HepG2 (cell line): ENCODE data around the gene PSRC1. TPM values are rescaled to one million over a fixed set of nuclear protein-coding genes. Genes with fewer than 3 reads are reported as not detected.

Experiments used
- ATAD3A ChIP-seq: sonication (generic); formaldehyde crosslinking; IDR thresholded peaks from 2 replicates; pipeline ENCODE4 v1.4.0; 2020; ENCODE audit warnings: missing genetic modification reagents
- ELF1 ChIP-seq: sonication (generic); formaldehyde crosslinking; IDR thresholded peaks from 2 replicates; pipeline ENCODE4 v1.4.0; 2020; ENCODE audit warnings: missing genetic modification reagents
- ELF3 ChIP-seq: IDR thresholded peaks from 2 replicates; pipeline ENCODE4 v1.6.1; 2016; ENCODE audit warnings: missing genetic modification reagents, missing compliant biosample characterization
- FOXM1 ChIP-seq: sonication (generic); formaldehyde crosslinking; IDR thresholded peaks from 2 replicates; pipeline ENCODE4 v1.5.0; 2020; ENCODE audit warnings: missing genetic modification reagents
- MED1 ChIP-seq: sonication (generic); formaldehyde crosslinking; IDR thresholded peaks from 2 replicates; pipeline ENCODE4 v1.4.0; 2020; ENCODE audit warnings: missing genetic modification reagents
- NFKBIZ ChIP-seq: IDR thresholded peaks from 2 replicates; pipeline ENCODE4 v1.6.1; 2018; ENCODE audit warnings: missing genetic modification reagents, missing compliant biosample characterization
- NR2F1 ChIP-seq, 2 experiments: fragments of 450-650 bp in 1 of 2; formaldehyde crosslinking in 1 of 2; IDR thresholded peaks; 2 replicates each; pipeline versions ENCODE4 v1.5.0 to v1.6.1; 2016 to 2020; ENCODE audit warnings: mild to moderate bottlenecking in 1 of 2, missing compliant biosample characterization in 1 of 2, missing genetic modification reagents in 1 of 2, moderate library complexity in 1 of 2
- NR2F2 ChIP-seq: IDR thresholded peaks from 2 replicates; pipeline ENCODE4 v1.6.1; 2012; ENCODE audit warnings: low read depth, inconsistent platforms, borderline replicate concordance
- POLR2AphosphoS5 ChIP-seq: IDR thresholded peaks from 2 replicates; pipeline ENCODE4 v1.6.1; 2012; ENCODE audit warnings: low read depth, low read length
- PTBP1 ChIP-seq: fragments of 200-400 bp; formaldehyde crosslinking; IDR thresholded peaks from 2 replicates; pipeline ENCODE4 v1.6.1; 2018; ENCODE audit warnings: low read length, low read depth; ENCODE audit not compliant: poor library complexity, severe bottlenecking
- SMARCC2 ChIP-seq: fragments of 450-650 bp; IDR thresholded peaks from 2 replicates; pipeline ENCODE4 v1.6.1; 2017; ENCODE audit warnings: antibody characterized with exemption, mild to moderate bottlenecking
- SMC3 ChIP-seq: IDR thresholded peaks from 2 replicates; pipeline ENCODE4 v1.6.1; 2011; ENCODE audit warnings: low read length, improper control_type of control experiment
- ZFP37 ChIP-seq: sonication (generic); formaldehyde crosslinking; IDR thresholded peaks from 2 replicates; pipeline ENCODE4 v1.4.0; 2020; ENCODE audit warnings: missing genetic modification reagents, borderline replicate concordance
- ZFP90 ChIP-seq: sonication (generic); formaldehyde crosslinking; IDR thresholded peaks from 2 replicates; pipeline ENCODE4 v1.8.0; 2022; ENCODE audit warnings: missing genetic modification reagents, mild to moderate bottlenecking, inconsistent platforms, borderline replicate concordance
- ZMYM2 ChIP-seq: sonication (generic); formaldehyde crosslinking; IDR thresholded peaks from 2 replicates; pipeline ENCODE4 v1.8.0; 2022; ENCODE audit warnings: mild to moderate bottlenecking, missing genetic modification reagents
- ZNF124 ChIP-seq: sonication (generic); formaldehyde crosslinking; IDR thresholded peaks from 2 replicates; pipeline ENCODE4 v1.4.0; 2020; ENCODE audit warnings: missing genetic modification reagents
- ZNF660 ChIP-seq: sonication (generic); formaldehyde crosslinking; IDR thresholded peaks from 2 replicates; pipeline ENCODE4 v1.5.1; 2020; ENCODE audit warnings: mild to moderate bottlenecking, low read depth, missing genetic modification reagents, borderline replicate concordance
- polyA plus RNA-seq, 8 experiments: library from polyadenylated mRNA; depleted of rRNA in 3 of 8; stranded (reverse) in 7 of 8; unstranded in 1 of 8; fragments of >200 nt; fragmentation: Illumina TruSeq in 4 of 8; extraction: Trizol in 4 of 8; gene quantifications; 2 replicates each; pipeline versions ENCODE4 v1.2.1 to v1.2.3, GENCODE V29; 2011 to 2016; ENCODE audit warnings: low read depth in 4 of 8, missing spikeins in 1 of 8, mixed read lengths in 1 of 8; ENCODE audit not compliant: insufficient read depth in 1 of 8
- total RNA-seq, 5 experiments: library from RNA; depleted of rRNA; stranded (reverse); fragments of >200 nt; fragmentation: Illumina TruSeq; extraction: Trizol; gene quantifications; 2 replicates each; pipeline ENCODE4 v1.2.3, GENCODE V29; 2016; ENCODE audit warnings: low read depth in 1 of 5
- TF ChIP-seq, protein P1 (sequence below): sonication (generic); formaldehyde crosslinking; IDR thresholded peaks from 2 replicates; pipeline ENCODE4 v1.4.0; 2020; ENCODE audit warnings: missing genetic modification reagents, low read depth, mild to moderate bottlenecking, borderline replicate concordance
- TF ChIP-seq, protein P2 (sequence below): IDR thresholded peaks from 2 replicates; pipeline ENCODE4 v1.6.1; 2016; ENCODE audit warnings: missing genetic modification reagents, missing compliant biosample characterization
- TF ChIP-seq, protein P3 (sequence below): sonication (generic); formaldehyde crosslinking; IDR thresholded peaks from 2 replicates; pipeline ENCODE4 v1.8.1; 2023; ENCODE audit warnings: missing genetic modification reagents, inconsistent platforms, borderline replicate concordance
- TF ChIP-seq, protein P4 (sequence below): sonication (generic); formaldehyde crosslinking; IDR thresholded peaks from 2 replicates; pipeline ENCODE4 v1.4.0; 2020; ENCODE audit warnings: missing genetic modification reagents, mild to moderate bottlenecking, borderline replicate concordance
- TF ChIP-seq, protein P5 (sequence below): sonication (generic); formaldehyde crosslinking; IDR thresholded peaks from 2 replicates; pipeline ENCODE4 v1.4.0; 2020; ENCODE audit warnings: missing genetic modification reagents

The PSRC1 gene
- total and polyA plus RNA-seq, 2 of the 13 experiments (the other 11 are each of a cell fraction or from before 2014, with no cell fraction given): 28.6 to 30.3 TPM

DNA sequence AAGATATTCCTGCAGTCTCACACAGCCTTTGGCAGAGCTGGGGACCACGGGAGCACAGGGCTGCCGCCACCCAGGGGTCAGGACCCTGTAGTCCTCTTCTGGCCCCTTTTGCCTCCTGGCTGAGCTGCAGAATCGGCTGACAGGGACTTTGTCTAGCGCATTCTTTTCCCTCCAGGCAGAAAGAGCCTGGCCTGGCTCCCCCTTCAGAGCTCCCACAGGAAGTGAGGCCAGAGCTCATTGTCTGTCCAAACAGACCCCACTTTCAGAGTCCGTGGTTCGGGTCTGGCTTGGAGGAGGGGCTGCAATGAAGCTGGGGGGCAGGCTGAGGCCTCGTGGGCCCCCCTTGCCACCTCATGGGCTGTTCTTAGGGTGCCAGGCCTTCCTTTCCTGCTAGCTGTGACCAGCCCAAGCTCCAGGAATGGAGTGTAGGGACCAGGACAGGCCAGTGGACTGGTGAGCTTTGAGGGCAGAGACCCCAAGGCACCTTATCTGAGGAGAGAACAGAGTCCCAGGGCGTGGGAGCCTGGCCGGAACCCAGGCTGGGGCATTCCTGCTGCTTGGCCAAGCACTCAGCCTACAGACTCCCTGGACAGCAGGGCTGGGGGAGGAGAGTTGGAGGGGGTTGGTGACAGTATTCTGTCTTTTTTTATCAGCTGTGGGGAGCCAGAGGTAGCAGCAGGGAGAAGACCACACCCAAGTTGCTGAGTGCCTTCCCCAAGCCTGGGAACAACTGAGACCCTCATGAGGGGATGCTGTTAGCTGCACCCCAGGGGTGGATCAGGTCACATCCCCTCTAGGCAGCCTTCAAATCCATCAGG lies 28.9 kb downstream of the PSRC1 start (continued):
- TF ChIP-seq SMARCC2 (no peak), ZNF124 (CRISPR knock-in tag) (no peak), NFKBIZ (CRISPR knock-in tag) (no peak), NR2F1 (CRISPR knock-in tag; IDR thresholded peaks at IDR 0.05) (peak in 1 of 2 experiments; percentile 45; a peak in 1 of 4 replicates), NR2F2 (peak; percentile 40; the same call in 1 of the 2 replicates), ATAD3A (CRISPR knock-in tag) (no peak), ZFP90 (CRISPR knock-in tag) (no peak), ELF3 (no peak), ELF1 (CRISPR knock-in tag) (peak; percentile 36; the same call in 1 of the 2 replicates), ZNF660 (no peak), POLR2AphosphoS5 (no peak), SMC3 (no peak), MED1 (peak; percentile 60), PTBP1 (no peak), ZFP37 (CRISPR knock-in tag) (no peak), ZMYM2 (CRISPR knock-in tag) (no peak), FOXM1 (CRISPR knock-in tag) (no peak)
- TF ChIP-seq, protein P1, sequence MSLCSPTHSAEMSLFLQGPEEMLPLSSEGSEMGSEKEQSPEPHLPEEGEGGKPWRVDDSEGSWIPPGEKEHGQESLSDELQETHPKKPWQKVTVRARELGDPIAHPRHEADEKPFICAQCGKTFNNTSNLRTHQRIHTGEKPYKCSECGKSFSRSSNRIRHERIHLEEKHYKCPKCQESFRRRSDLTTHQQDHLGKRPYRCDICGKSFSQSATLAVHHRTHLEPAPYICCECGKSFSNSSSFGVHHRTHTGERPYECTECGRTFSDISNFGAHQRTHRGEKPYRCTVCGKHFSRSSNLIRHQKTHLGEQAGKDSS: no peak
- TF ChIP-seq, protein P2, sequence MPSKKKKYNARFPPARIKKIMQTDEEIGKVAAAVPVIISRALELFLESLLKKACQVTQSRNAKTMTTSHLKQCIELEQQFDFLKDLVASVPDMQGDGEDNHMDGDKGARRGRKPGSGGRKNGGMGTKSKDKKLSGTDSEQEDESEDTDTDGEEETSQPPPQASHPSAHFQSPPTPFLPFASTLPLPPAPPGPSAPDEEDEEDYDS (CRISPR knock-in tag): no peak
- TF ChIP-seq, protein P3, sequence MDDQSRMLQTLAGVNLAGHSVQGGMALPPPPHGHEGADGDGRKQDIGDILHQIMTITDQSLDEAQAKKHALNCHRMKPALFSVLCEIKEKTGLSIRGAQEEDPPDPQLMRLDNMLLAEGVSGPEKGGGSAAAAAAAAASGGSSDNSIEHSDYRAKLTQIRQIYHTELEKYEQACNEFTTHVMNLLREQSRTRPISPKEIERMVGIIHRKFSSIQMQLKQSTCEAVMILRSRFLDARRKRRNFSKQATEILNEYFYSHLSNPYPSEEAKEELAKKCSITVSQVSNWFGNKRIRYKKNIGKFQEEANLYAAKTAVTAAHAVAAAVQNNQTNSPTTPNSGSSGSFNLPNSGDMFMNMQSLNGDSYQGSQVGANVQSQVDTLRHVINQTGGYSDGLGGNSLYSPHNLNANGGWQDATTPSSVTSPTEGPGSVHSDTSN: no peak
- TF ChIP-seq, protein P4, sequence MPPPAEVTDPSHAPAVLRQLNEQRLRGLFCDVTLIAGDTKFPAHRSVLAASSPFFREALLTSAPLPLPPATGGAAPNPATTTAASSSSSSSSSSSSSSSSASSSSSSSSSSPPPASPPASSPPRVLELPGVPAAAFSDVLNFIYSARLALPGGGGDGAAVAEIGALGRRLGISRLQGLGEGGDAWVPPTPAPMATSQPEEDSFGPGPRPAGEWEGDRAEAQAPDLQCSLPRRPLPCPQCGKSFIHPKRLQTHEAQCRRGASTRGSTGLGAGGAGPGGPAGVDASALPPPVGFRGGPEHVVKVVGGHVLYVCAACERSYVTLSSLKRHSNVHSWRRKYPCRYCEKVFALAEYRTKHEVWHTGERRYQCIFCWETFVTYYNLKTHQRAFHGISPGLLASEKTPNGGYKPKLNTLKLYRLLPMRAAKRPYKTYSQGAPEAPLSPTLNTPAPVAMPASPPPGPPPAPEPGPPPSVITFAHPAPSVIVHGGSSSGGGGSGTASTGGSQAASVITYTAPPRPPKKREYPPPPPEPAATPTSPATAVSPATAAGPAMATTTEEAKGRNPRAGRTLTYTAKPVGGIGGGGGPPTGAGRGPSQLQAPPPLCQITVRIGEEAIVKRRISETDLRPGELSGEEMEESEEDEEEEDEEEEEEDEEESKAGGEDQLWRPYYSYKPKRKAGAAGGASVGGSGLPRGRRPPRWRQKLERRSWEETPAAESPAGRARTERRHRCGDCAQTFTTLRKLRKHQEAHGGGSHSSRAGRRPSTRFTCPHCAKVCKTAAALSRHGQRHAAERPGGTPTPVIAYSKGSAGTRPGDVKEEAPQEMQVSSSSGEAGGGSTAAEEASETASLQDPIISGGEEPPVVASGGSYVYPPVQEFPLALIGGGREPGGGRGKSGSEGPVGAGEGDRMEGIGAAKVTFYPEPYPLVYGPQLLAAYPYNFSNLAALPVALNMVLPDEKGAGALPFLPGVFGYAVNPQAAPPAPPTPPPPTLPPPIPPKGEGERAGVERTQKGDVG (CRISPR knock-in tag): no peak; the same call in 1 of the 2 replicates
- TF ChIP-seq, protein P5, sequence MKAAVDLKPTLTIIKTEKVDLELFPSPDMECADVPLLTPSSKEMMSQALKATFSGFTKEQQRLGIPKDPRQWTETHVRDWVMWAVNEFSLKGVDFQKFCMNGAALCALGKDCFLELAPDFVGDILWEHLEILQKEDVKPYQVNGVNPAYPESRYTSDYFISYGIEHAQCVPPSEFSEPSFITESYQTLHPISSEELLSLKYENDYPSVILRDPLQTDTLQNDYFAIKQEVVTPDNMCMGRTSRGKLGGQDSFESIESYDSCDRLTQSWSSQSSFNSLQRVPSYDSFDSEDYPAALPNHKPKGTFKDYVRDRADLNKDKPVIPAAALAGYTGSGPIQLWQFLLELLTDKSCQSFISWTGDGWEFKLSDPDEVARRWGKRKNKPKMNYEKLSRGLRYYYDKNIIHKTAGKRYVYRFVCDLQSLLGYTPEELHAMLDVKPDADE (CRISPR knock-in tag): no peak
